Caco-2 (cell line): ENCODE data around the gene HIF1A. TPM values are rescaled to one million over a fixed set of nuclear protein-coding genes. Genes with fewer than 3 reads are reported as not detected.

Experiments
- BruUV-seq: library from RNA; stranded (reverse); fragments of 400-500 nt; replicated peaks from 2 replicates; lab custom pipeline; 2021; lab: Mats Ljungman, UMichigan
- CTCF ChIA-PET: fragments of 300-600 bp; sonication (Branson Sonifier 250); formaldehyde crosslinking; loops from one replicate; lab custom pipeline; 2022; ENCODE audit warnings: antibody characterized with exemption; lab: Charles Lee
- POLR2A ChIA-PET: fragments of 300-600 bp; sonication (Branson Sonifier 250); formaldehyde crosslinking; loops from one replicate; lab custom pipeline; 2022; ENCODE audit warnings: antibody characterized with exemption; lab: Charles Lee
- DNase-seq, 2 experiments: peaks; one replicate each; pipeline versions ENCODE4 v3.0.0 to v3.0.0-alpha.2; 2020 to 2022
- H3K27me3 ChIP-seq: replicated peaks from 2 replicates; pipeline ENCODE4 v1.6.0; 2011; ENCODE audit warnings: low read length; ENCODE audit not compliant: control insufficient read depth, insufficient read depth
- H3K36me3 ChIP-seq: 2 replicates; pipeline ENCODE4 v1.5.1; 2011; ENCODE audit warnings: low read length; ENCODE audit not compliant: control insufficient read depth, insufficient read depth
- H3K4me1 ChIP-seq: fragments of 250-450 bp; sonication (Bioruptor Pico); 2 replicates; pipeline ENCODE4 v1.5.1; 2020; ENCODE audit warnings: mild to moderate bottlenecking
- H3K4me3 ChIP-seq: 2 replicates; pipeline ENCODE4 v1.5.1; 2011; ENCODE audit warnings: low read depth, mild to moderate bottlenecking, control low read depth, low read length
- H3K9me3 ChIP-seq: fragments of 250-450 bp; sonication (Bioruptor Pico); 2 replicates; pipeline ENCODE4 v1.5.1; 2020; ENCODE audit warnings: mild to moderate bottlenecking, moderate library complexity
- H3K27ac Mint-ChIP-seq: one replicate; pipeline ENCODE4 v1.8.0; 2022; ENCODE audit warnings: mixed read lengths; ENCODE audit not compliant: unreplicated experiment
- H3K27me3 Mint-ChIP-seq: one replicate; pipeline ENCODE4 v1.8.0; 2022; ENCODE audit warnings: mixed read lengths; ENCODE audit not compliant: insufficient read depth, unreplicated experiment
- H3K36me3 Mint-ChIP-seq: one replicate; pipeline ENCODE4 v1.8.0; 2022; ENCODE audit warnings: mild to moderate bottlenecking, mixed read lengths; ENCODE audit not compliant: insufficient read depth, unreplicated experiment
- H3K4me1 Mint-ChIP-seq: one replicate; pipeline ENCODE4 v1.8.0; 2022; ENCODE audit warnings: low read depth, mixed read lengths; ENCODE audit not compliant: unreplicated experiment
- H3K4me3 Mint-ChIP-seq: one replicate; pipeline ENCODE4 v1.8.0; 2022; ENCODE audit warnings: mild to moderate bottlenecking, moderate library complexity, mixed read lengths; ENCODE audit not compliant: unreplicated experiment
- H3K9me3 Mint-ChIP-seq: one replicate; pipeline ENCODE4 v1.8.0; 2022; ENCODE audit warnings: mixed read lengths; ENCODE audit not compliant: unreplicated experiment
- intact Hi-C: fragments of 100-400 bp; cut with micrococcal nuclease; formaldehyde crosslinking; loops from one replicate; pipeline ENCODE4 v1.10.0; 2022; ENCODE audit not compliant: unreplicated experiment
- total RNA-seq: library from RNA; stranded (reverse); gene quantifications from 2 replicates; pipeline ENCODE4 v1.2.3, GENCODE V29; 2022
- TF ChIP-seq, protein P1 (sequence below), 2 experiments: fragments of 200-600 bp in 1 of 2; IDR thresholded peaks; 1 replicate in 1 of 2; 2 replicates in 1 of 2; pipeline versions ENCODE4 v1.5.1 to v1.8.0; 2011 to 2022; ENCODE audit warnings: antibody characterized with exemption in 1 of 2, control low read depth in 1 of 2, inconsistent platforms in 1 of 2, low read depth in 1 of 2, low read length in 1 of 2, mild to moderate bottlenecking in 1 of 2, moderate library complexity in 1 of 2; ENCODE audit not compliant: insufficient read depth in 1 of 2, severe bottlenecking in 1 of 2, unreplicated experiment in 1 of 2

Gene HIF1A
- total RNA-seq, 1 experiment from 2014 or later, result 127 TPM

DNA sequence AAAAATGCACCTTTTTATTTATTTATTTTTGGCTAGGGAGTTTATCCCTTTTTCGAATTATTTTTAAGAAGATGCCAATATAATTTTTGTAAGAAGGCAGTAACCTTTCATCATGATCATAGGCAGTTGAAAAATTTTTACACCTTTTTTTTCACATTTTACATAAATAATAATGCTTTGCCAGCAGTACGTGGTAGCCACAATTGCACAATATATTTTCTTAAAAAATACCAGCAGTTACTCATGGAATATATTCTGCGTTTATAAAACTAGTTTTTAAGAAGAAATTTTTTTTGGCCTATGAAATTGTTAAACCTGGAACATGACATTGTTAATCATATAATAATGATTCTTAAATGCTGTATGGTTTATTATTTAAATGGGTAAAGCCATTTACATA, 52.0 kb downstream of the HIF1A start:
- H3K27me3 ChIP-seq, result no peaks in the 10 kb centered on the region
- intact Hi-C loops, result no loop called here
- DNase-seq, result no peak
- Mint-ChIP-seq H3K4me3 (no peak overlapping the region), H3K27ac (no peak overlapping the region), H3K4me1 (peaks cover under 1% of the 10 kb centered on the region), H3K36me3 (peaks cover 80% of the 10 kb centered on the region), H3K9me3 (no peaks in the 10 kb centered on the region), H3K27me3 (no peaks in the 10 kb centered on the region)
- BruUV-seq, result TSS peak; percentile 24
- H3K4me1 ChIP-seq, result peaks cover 19% of the 10 kb centered on the region
- TF ChIP-seq, protein P1, sequence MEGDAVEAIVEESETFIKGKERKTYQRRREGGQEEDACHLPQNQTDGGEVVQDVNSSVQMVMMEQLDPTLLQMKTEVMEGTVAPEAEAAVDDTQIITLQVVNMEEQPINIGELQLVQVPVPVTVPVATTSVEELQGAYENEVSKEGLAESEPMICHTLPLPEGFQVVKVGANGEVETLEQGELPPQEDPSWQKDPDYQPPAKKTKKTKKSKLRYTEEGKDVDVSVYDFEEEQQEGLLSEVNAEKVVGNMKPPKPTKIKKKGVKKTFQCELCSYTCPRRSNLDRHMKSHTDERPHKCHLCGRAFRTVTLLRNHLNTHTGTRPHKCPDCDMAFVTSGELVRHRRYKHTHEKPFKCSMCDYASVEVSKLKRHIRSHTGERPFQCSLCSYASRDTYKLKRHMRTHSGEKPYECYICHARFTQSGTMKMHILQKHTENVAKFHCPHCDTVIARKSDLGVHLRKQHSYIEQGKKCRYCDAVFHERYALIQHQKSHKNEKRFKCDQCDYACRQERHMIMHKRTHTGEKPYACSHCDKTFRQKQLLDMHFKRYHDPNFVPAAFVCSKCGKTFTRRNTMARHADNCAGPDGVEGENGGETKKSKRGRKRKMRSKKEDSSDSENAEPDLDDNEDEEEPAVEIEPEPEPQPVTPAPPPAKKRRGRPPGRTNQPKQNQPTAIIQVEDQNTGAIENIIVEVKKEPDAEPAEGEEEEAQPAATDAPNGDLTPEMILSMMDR (IDR thresholded peaks at IDR 0.05; ENCODE audit: insufficient read depth in 1 of 2, low read depth in 1 of 2, low read length in 1 of 2, severe bottlenecking in 1 of 2, unreplicated experiment in 1 of 2), result no peak
- H3K4me3 ChIP-seq, result no peak overlapping the region
- no peaks in the 10 kb centered on the region for H3K9me3 ChIP-seq
- ChIA-PET CTCF (no interaction called here), POLR2A (no interaction called here)
- no peaks in the 10 kb centered on the region; the same call in 1 of the 2 replicates for H3K36me3 ChIP-seq

DNA sequence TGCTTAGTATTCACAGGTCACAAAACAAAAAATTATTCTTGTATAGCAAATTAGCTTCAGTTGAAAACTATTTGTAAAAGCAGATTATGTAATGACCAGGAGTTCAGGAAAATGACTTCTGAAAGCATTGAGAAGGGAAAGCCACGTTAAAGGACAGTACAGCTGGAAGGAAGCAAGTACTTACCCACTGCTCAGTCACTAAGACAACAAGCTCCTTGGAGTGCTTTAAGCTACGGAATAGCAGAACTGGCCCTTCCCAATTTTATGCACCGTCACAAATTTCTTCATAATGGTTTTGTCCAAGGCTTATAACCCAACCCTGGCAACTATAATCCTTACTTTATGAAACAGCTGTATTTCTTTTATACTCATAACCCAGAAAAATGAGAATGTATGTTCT, 54.0 kb downstream of the HIF1A start:
- ChIA-PET CTCF (interaction anchor here (0.6 to 1.1 kb wide), 3 partner anchors 13 to 467 kb away, joined by 3 to 10 read pairs (median 4); partner anchors contain the start of gene SNAPC1), POLR2A (interaction anchor here (2.6 kb wide), 1 partner anchor 12 kb away, joined by 13 read pairs; the partner anchor contains the start of gene SNAPC1)
- DNase-seq, result no peak
- Mint-ChIP-seq H3K36me3 (peaks cover 75% of the 10 kb centered on the region), H3K4me1 (peaks cover 8% of the 10 kb centered on the region), H3K9me3 (peaks cover 9% of the 10 kb centered on the region), H3K27me3 (no peaks in the 10 kb centered on the region), H3K27ac (no peak overlapping the region), H3K4me3 (peak overlapping the region; percentile 80)
- no peaks in the 10 kb centered on the region for H3K27me3 ChIP-seq
- peak overlapping the region; percentile 70 for H3K4me3 ChIP-seq
- intact Hi-C loops, result loop anchor here (1.0 kb wide), 1 partner anchor 13 kb away; the partner anchor contains the start of gene SNAPC1
- H3K9me3 ChIP-seq, result 0 out of 2 replicates have a peak, but pooled peaks cover 2% of the 10 kb centered on the region
- TF ChIP-seq, protein P1 (IDR thresholded peaks at IDR 0.05; ENCODE audit: insufficient read depth in 1 of 2, low read depth in 1 of 2, low read length in 1 of 2, severe bottlenecking in 1 of 2, unreplicated experiment in 1 of 2), result no peak
- no peaks in the 10 kb centered on the region; the same call in 1 of the 2 replicates for H3K36me3 ChIP-seq
- peaks cover 26% of the 10 kb centered on the region for H3K4me1 ChIP-seq
- BruUV-seq, result no TSS peak

DNA sequence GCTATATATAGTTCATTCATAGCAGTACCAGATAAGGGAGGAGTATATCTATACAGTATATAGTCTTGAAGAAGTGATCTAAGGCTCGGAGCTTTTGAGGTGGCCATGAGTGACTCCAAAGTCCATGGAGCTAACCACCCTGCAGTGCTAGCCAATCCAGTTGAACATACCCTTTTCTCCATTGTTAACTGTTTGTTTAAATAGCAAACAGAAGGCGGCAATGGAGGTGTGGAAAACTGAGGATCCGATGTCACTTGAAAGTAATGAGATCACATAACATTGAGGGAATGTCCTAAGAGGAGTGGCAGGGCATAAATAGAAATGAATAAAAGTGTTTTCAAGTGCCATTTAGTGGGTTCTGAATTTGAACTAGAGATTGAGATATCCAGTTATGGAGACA, 54.6 kb downstream of the HIF1A start:
- intact Hi-C loops, result loop anchor here (1.0 to 5.0 kb wide), 3 partner anchors 12 to 213 kb away; partner anchors contain the start of genes HIF1A and SNAPC1
- H3K36me3 Mint-ChIP-seq, result peaks cover 74% of the 10 kb centered on the region
- DNase-seq, result peak; percentile 59 to 77
- TF ChIP-seq, protein P1 (IDR thresholded peaks at IDR 0.05; ENCODE audit: insufficient read depth in 1 of 2, low read depth in 1 of 2, low read length in 1 of 2, severe bottlenecking in 1 of 2, unreplicated experiment in 1 of 2), result no peak
- Histone ChIP-seq H3K4me3 (peak overlapping the region; percentile 70), H3K27me3 (no peaks in the 10 kb centered on the region), H3K4me1 (peaks cover 32% of the 10 kb centered on the region), H3K9me3 (peaks cover 6% of the 10 kb centered on the region; the same call in 1 of the 2 replicates), H3K36me3 (no peaks in the 10 kb centered on the region; the same call in 1 of the 2 replicates)
- no peaks in the 10 kb centered on the region for H3K27me3 Mint-ChIP-seq
- ChIA-PET POLR2A (interaction anchor here (2.6 kb wide), 1 partner anchor 12 kb away, joined by 13 read pairs; the partner anchor contains the start of gene SNAPC1), CTCF (interaction anchor here (0.6 to 1.1 kb wide), 2 partner anchors 12 to 39 kb away, joined by 3 to 4 read pairs; partner anchors contain the start of gene SNAPC1)
- peak overlapping the region; percentile 80 for H3K4me3 Mint-ChIP-seq
- peaks cover 15% of the 10 kb centered on the region for H3K9me3 Mint-ChIP-seq
- H3K27ac Mint-ChIP-seq, result no peak overlapping the region
- peaks cover 13% of the 10 kb centered on the region for H3K4me1 Mint-ChIP-seq
- TSS peak; percentile 69 for BruUV-seq
